WI38 (cell line): ENCODE measurements around the gene CREBRF.

Experiments
- H3K4me3 ChIP-seq: 2 replicates; pipeline ENCODE4 v1.5.1; 2011; ENCODE audit warnings: low read depth, mild to moderate bottlenecking, control low read depth, low read length
- CTCF ChIP-seq: IDR thresholded peaks from 2 replicates; pipeline ENCODE4 v1.5.1; 2012; ENCODE audit warnings: low read depth, mild to moderate bottlenecking, control low read depth, low read length

CREBRF gene

DNA sequence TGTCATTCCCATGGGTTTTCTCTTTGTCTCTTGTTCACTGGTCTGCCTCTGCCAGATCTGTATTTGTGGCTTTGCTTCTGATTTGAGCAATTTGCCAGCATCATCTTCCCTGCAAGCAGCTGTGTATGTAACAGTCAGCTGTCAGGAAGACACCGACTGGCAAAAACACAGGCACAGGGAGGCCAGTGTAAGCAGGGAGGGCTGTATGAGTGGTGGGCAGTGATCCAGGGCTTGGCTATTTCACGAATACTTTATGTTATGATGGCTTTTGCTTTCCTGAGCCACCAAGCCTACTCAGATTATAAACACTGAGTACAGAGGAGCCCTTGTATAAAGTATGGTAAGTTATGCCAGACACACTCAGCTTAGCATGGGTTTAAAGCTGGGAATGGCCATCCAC, 99.8 kb downstream of the CREBRF start:
- no peak overlapping the region for H3K4me3 ChIP-seq
- TF ChIP-seq CTCF, result no peak

DNA sequence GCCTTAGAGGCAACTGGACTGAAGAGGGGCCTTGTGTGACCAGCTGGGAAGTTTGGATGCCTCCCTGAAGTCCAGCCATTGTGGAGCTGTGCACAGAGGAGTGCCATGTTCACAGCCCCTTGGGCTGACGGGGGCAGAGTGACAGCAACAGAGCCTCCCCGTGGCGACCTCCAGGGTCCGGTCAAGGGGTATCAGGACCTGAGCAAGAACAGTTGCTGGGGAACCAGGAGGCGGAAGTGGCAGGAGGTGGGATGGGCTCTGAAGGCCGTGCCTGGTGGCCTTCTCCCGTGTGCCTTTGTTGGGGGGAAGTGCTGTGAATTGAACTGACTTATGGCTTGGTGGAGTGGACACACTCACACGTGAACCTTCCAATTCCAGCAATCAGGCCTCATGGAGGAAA, 102.2 kb downstream of the CREBRF start:
- no peak for TF ChIP-seq CTCF
- no peak overlapping the region for H3K4me3 ChIP-seq

GRCh38 chr5:173159256-173159655, 103.1 kb downstream of the CREBRF start:
- H3K4me3 ChIP-seq, result no peak overlapping the region
- TF ChIP-seq CTCF, result no peak

DNA sequence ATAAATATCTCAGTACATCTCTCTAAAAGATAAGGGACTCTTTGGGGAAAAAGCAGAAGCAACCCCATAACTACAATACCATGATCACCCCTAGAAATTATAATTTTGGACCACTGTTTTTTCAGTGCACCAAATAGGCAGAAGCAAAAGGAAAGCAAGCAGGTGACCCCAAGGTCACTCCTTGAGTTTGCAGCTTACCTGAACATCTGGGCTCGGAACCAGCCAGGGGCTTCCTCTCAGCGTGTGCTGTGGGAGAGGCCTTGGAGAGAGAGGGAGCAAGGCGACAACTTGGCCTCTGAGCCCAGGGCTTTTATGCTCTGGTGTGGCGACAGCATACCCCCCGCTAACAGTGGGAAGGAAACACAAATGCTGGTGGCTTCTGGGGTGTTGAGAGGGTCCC, 105.0 kb downstream of the CREBRF start:
- H3K4me3 ChIP-seq, result no peak overlapping the region

GRCh38 chr5:173163219-173163618, 107.1 kb downstream of the CREBRF start:
- TF ChIP-seq CTCF, result no peak
- no peak overlapping the region for H3K4me3 ChIP-seq

More for the DNA sequence above, 105.0 kb downstream of the CREBRF start:
- no peak for TF ChIP-seq CTCF

DNA sequence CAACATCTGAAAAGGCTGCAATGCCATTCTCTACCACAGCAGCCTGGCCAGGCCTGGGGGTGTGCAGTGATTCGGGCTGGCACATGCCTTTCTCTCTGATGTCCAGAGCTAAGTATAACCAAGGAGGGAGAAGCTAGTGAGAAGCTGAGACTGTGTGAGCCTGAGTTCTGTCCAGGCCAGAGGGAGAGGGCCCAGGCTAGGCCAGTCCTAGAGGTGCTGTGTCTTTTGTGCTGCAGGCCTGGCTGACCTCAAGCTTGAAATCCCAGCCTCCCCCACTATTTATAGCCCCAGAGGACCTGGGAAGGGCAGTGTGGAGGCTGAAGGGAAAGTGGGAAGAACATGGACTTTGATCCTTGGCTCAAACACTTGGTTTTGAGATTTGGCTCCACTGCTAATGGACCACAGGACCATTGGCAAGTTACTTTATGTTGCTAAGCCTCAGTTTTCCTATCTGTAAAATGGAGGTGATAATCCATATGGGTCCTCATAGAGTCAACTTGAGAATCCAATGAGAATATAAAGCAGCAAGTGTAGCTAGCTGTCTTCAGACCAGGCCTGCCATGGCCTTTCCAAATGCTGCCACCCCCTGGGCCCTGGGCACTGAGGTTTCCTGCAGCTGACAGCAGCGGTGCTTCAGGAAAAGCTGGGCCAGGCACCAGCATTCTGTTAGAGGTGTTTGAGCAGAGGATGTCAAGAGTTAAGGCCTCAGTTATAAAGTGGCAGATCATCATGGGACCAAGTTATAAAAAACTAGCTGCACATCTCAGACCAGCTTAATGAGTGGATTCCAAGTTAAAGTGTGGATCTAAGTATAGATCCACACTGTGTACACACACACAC, 109.2 kb downstream of the CREBRF start:
- H3K4me3 ChIP-seq, result no peak overlapping the region
- no peak for TF ChIP-seq CTCF

DNA sequence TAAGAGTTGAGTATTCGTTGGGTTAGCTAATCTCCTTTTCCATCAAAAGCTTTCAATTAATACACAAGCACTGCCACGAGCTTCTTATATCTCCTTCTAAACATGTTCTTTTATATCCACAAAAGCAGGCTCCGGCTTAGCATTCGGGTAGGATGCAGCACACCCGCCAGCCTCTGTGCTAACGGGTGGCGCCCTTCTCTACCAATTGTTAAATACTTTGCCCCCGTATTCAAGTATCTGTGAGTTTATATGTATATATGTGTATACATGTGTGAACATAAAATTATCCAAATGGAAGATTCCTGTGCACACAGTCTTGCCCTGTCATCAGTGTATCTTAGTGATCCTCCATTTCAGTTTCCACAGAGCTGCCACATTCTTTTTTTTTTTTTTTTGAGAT, 116.0 kb downstream of the CREBRF start:
- H3K4me3 ChIP-seq, result no peak overlapping the region
- TF ChIP-seq CTCF, result no peak
